Astrocyte of the cerebellum (primary cell): ENCODE data around the gene F10.
"Not testable (repeated sequence)": the region's sequence is repeated elsewhere in the genome, so short reads cannot be mapped to it uniquely, and the experiment has no call there.

Experiments
- DNase-seq: peaks from one replicate; pipeline ENCODE4 v3.0.0-alpha.2; 2011; ENCODE audit warnings: low read depth
- H3K4me3 ChIP-seq: 2 replicates; pipeline ENCODE4 v1.5.1; 2011; ENCODE audit warnings: mild to moderate bottlenecking, low read depth, low read length, moderate library complexity
- in situ Hi-C: cut with HindIII; loops from 2 replicates; pipeline ENCODE4 v1.10.0; 2017; ENCODE audit warnings: low sequenced_read_pairs
- TF ChIP-seq, protein P1 (sequence below): IDR thresholded peaks from 2 replicates; pipeline ENCODE4 v1.5.1; 2012; ENCODE audit warnings: low read length, low read depth, moderate library complexity, mild to moderate bottlenecking; ENCODE audit errors: missing control alignments

Gene F10

DNA sequence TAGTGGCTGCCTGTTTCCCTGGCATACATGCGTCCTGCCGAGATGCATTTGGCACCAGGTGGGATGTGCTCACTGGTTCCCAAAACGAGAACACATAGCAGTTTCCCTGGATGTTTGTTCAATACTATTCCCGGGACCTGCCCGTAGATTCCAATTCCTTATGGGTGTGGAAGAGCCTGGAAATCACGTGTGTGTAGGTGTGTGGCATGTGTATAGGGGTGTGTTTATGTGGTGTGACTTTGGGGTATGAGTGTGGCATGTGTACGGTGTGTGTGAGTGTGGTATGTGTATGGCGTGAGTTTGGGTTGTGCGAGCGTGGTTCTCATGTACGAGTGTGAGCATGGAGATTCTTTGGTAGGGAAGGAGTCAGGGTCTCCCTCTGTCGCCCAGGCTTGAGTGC is 19.9 kb upstream of the F10 start:
- TF ChIP-seq, protein P1, sequence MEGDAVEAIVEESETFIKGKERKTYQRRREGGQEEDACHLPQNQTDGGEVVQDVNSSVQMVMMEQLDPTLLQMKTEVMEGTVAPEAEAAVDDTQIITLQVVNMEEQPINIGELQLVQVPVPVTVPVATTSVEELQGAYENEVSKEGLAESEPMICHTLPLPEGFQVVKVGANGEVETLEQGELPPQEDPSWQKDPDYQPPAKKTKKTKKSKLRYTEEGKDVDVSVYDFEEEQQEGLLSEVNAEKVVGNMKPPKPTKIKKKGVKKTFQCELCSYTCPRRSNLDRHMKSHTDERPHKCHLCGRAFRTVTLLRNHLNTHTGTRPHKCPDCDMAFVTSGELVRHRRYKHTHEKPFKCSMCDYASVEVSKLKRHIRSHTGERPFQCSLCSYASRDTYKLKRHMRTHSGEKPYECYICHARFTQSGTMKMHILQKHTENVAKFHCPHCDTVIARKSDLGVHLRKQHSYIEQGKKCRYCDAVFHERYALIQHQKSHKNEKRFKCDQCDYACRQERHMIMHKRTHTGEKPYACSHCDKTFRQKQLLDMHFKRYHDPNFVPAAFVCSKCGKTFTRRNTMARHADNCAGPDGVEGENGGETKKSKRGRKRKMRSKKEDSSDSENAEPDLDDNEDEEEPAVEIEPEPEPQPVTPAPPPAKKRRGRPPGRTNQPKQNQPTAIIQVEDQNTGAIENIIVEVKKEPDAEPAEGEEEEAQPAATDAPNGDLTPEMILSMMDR, result no peak
- DNase-seq, result no peak
- in situ Hi-C loops, result no loop called here
- no peak overlapping the region for H3K4me3 ChIP-seq

DNA sequence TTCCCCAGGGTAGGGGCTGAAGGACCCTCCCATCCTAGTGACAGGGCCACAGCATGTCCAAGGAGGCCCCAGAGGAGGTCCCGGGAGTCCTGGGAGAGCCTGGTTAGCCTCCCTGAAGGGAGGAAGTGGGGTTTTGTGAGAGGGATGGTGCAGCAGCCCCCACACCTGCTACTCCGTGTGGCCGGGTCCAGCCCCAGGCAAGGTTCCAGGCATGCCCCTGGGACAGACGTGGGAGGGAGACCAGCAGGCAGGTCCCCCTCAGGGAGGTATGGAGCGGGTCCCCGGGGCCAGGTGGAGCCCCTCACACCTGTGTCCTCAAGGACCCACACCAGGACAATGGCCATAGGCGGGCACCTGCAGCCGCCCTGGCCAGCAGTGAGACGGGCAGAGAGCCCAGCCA is 19.0 kb upstream of the F10 start:
- in situ Hi-C loops, result no loop called here
- TF ChIP-seq, protein P1, result no peak

DNA sequence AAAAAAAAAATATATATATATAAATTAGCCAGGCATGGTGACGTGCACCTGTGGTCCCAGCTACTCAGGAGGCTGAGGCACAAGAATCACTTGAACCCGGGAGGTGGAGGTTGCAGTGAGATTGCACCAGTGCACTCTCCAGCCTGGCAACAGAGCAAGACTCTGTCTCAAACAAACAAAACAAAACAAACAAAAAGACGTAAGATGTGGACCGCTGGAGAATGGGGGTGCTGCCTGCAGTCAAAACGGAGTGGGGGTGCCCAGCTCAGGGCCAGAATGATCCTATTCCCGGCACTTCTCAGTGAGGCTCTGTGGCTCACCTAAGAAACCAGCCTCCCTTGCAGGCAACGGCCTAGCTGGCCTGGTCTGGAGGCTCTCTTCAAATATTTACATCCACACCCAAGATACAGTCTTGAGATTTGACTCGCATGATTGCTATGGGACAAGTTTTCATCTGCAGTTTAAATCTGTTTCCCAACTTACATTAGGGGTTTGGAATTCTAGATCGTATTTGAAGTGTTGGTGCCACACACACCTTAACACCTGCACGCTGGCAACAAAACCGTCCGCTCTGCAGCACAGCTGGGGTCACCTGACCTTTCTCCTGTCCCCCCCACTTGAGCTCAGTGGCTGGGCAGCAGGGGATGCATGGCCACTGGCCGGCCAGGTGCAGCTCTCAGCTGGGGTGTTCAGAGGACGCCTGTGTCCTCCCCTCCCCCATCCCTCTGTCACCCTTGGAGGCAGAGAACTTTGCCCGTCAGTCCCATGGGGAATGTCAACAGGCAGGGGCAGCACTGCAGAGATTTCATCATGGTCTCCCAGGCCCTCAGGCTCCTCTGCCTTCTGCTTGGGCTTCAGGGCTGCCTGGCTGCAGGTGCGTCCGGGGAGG is 17.3 kb upstream of the F10 start, which contains the start of gene F7:
TSS of gene F7 (plus strand) at position 760 of the 889 bp plus-strand sequence. CDS start at position 811, 51 bp downstream.
- DNase-seq, result no peak
- in situ Hi-C loops, result no loop called here
- no peak within 1 kb of the TSS for H3K4me3 ChIP-seq
- TF ChIP-seq, protein P1, result no peak

More for the DNA sequence above, 19.0 kb upstream of the F10 start:
- H3K4me3 ChIP-seq, result no peak overlapping the region
- no peak for DNase-seq

DNA sequence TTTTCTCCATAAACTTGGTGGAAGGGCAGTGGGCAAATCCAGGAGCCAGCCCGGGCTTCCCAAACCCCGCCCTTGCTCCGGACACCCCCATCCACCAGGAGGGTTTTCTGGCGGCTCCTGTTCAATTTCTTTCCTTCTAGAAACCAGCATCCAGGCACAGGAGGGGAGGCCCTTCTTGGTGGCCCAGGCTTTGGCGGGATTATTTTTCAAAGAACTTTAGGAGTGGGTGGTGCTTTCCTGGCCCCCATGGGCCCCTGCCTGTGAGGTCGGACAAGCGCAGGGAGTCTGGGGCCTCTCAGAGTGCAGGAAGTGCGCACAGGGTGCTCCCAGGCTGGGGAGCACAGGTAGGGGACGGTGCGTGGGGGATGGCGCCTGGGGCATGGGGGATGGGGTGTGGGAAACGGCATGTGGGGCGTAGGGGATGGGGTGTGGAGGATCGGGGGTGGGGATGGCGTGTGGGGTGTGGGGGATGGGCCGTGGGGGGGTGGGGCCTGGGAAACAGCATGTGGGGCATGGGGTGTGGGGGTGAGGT is 16.6 kb upstream of the F10 start:
- in situ Hi-C loops, result no loop called here
- H3K4me3 ChIP-seq, result no peak overlapping the region
- TF ChIP-seq, protein P1, result no peak
- no peak for DNase-seq

DNA sequence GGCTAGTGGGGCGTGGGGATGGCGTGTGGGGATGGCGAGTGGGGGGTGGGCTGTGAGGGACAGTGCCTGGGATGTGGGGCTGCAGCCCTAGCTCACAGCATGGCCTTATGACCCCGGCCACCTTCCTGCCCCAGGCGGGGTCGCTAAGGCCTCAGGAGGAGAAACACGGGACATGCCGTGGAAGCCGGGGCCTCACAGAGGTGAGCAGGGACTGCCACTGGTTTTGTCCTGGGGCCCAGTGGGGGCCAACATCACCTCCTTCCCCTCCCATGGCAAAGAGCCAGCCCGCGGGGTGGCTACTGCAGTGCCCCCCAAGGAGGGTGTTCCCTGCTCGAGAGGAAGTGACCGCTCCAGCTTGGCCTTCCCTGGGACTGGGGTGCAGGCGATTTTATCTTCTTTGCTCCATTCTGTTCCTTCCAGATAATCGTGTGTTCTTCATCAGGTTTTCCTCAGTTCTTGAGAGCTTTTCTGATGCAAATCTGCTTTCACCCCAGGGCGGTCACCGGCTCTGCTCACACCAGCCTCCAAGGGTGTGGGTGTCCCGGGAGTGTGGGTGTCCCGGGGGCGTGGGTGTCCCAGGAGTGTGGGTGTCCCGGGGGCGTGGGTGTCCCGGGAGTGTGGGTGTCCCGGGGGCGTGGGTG is 15.8 kb upstream of the F10 start:
- no peak overlapping the region for H3K4me3 ChIP-seq
- TF ChIP-seq, protein P1, result no peak
- no peak for DNase-seq
- in situ Hi-C loops, result no loop called here

DNA sequence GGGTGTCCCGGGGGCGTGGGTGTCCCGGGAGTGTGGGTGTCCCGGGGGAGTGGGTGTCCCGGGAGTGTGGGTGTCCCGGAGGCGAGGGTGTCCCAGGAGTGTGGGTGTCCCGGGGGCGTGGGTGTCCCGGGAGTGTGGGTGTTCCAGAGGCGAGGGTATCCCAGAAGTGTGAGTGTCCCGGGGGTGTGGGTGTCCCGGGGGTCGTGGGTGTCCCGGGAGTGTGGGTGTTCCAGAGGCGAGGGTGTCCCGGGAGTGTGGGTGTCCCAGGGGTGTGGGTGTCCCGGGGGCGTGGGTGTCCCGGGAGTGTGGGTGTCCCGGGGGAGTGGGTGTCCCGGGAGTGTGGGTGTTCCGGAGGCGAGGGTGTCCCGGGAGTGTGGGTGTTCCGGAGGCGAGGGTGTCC is 14.1 kb upstream of the F10 start:
- in situ Hi-C loops, H3K4me3 ChIP-seq: not testable (repeated sequence)

More for the DNA sequence above, 14.1 kb upstream of the F10 start:
- DNase-seq, result not testable (repeated sequence)
